ENCODE data around the gene RBFOX1. TPM values are rescaled to one million over a fixed set of nuclear protein-coding genes. Genes with fewer than 3 reads are reported as not detected.

Gene RBFOX1
- total RNA-seq, 1 donor from 2014 or later: not detected

DNA sequence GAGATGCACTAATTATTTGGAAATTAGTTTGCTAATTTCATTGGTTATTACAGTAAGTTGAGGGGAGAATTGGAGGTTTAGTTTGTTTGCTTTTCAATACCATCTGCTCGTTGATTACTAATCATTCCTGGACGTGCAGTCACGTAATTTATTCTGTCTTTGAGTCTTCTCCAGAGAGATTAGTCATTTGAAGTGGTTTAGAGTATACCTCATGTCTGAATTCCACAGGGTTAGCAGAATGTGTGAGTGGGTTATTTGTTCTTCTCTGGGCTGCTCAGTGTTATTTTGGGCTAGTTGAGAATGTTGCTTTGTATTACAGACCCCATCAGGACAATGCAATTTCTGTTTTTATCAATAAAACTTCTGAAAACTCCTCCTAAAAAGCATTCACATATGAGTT is 265.0 kb downstream of the RBFOX1 start:
- intact Hi-C loops (cut with DNase I): no loop called here
- TF ChIP-seq, protein P1, sequence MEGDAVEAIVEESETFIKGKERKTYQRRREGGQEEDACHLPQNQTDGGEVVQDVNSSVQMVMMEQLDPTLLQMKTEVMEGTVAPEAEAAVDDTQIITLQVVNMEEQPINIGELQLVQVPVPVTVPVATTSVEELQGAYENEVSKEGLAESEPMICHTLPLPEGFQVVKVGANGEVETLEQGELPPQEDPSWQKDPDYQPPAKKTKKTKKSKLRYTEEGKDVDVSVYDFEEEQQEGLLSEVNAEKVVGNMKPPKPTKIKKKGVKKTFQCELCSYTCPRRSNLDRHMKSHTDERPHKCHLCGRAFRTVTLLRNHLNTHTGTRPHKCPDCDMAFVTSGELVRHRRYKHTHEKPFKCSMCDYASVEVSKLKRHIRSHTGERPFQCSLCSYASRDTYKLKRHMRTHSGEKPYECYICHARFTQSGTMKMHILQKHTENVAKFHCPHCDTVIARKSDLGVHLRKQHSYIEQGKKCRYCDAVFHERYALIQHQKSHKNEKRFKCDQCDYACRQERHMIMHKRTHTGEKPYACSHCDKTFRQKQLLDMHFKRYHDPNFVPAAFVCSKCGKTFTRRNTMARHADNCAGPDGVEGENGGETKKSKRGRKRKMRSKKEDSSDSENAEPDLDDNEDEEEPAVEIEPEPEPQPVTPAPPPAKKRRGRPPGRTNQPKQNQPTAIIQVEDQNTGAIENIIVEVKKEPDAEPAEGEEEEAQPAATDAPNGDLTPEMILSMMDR (IDR thresholded peaks at IDR 0.05): no peak
- H3K4me3 ChIP-seq: no peak overlapping the region
- H3K27me3 ChIP-seq: no peaks in the 10 kb centered on the region
- no peak for DNase-seq (ENCODE audit: low spot score in 2 of 2)
- no peaks in the 10 kb centered on the region for H3K9me3 ChIP-seq
- H3K4me1 ChIP-seq: no peaks in the 10 kb centered on the region
- H3K27ac ChIP-seq: no peak overlapping the region
- H3K36me3 ChIP-seq: no peaks in the 10 kb centered on the region

DNA sequence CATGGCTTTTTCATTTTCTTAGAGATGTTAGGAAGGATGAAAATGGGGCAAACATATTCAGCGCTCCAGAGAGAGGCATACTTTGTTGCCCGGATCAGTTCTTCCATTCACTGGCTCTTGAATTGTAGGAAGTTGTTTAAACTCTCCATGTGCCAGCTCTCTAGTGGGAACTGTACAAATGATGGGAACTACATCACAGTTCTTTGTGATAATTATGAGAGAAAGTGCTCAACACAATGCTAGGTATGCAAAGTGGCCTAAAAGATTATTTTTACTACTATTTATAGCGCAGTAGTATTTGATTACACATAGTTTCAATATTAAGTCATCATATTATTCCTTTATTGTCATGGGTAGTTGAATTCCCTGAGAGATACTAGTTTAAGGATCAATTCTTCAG is 268.5 kb downstream of the RBFOX1 start:
- Histone ChIP-seq H3K36me3 (no peaks in the 10 kb centered on the region), H3K4me3 (no peak overlapping the region), H3K9me3 (no peaks in the 10 kb centered on the region), H3K27me3 (no peaks in the 10 kb centered on the region), H3K27ac (no peak overlapping the region), H3K4me1 (no peaks in the 10 kb centered on the region)
- TF ChIP-seq, protein P1 (IDR thresholded peaks at IDR 0.05): no peak
- intact Hi-C loops (cut with DNase I): no loop called here
- DNase-seq (ENCODE audit: low spot score in 2 of 2): no peak

DNA sequence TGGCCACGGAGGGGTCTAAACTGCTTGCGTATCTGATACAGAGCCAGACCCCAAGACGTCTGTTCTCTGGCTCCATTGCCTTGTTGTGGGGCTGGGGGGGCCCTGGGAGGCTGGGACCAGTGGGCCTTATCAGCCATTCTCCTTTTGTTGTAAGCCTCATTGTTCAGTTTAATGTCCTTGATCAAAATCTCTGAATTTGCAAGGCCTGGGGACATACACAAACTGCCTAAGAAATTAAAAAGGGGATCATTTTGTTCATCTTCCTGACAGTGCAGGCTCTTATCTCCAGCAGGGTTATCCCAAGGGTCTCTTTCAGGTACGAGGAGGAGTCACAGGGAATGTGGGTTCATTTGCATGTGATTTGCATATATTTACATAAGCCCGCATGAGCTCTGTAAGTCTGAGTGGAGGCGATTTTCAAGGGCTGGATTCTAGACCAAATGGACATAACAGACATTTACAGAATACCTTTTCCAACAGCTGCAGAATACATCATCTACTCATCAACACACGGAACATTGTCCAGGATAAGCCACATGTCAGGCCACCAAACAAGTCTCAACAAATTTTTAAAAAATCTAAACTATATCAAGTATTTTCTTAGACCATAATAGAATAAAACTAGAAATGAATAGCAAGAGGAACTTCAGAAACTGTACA is 269.8 kb downstream of the RBFOX1 start:
- no peak for DNase-seq (ENCODE audit: low spot score in 2 of 2)
- Histone ChIP-seq H3K4me1 (no peaks in the 10 kb centered on the region), H3K27ac (no peak overlapping the region), H3K9me3 (no peaks in the 10 kb centered on the region), H3K36me3 (no peaks in the 10 kb centered on the region), H3K27me3 (no peaks in the 10 kb centered on the region), H3K4me3 (no peak overlapping the region)
- TF ChIP-seq, protein P1 (IDR thresholded peaks at IDR 0.05): no peak
- intact Hi-C loops (cut with DNase I): no loop called here

DNA sequence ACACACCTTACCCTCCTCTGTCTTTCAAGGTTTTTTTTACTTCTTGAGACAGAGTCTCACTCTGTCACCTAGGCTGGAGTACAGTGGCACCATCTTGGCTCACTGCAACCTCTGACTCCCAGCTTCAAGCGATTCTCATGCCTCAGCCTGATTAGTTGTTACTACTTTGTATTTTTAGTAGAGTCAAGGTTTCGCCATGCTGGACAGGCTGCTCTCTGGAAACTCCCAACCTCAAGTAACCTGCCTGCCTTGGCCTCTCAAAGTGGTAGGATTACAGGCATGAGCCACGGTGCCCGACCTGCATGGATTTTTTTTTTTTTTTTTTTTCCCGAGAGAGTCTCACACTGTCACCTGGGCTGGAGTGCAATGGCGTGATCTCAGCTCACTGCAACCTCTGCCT is 273.2 kb downstream of the RBFOX1 start:
- H3K36me3 ChIP-seq: no peaks in the 10 kb centered on the region
- no peaks in the 10 kb centered on the region for H3K27me3 ChIP-seq
- H3K27ac ChIP-seq: no peak overlapping the region
- DNase-seq (ENCODE audit: low spot score in 2 of 2): no peak
- H3K9me3 ChIP-seq: no peaks in the 10 kb centered on the region
- TF ChIP-seq, protein P1 (IDR thresholded peaks at IDR 0.05): no peak
- no peak overlapping the region for H3K4me3 ChIP-seq
- intact Hi-C loops (cut with DNase I): no loop called here
- no peaks in the 10 kb centered on the region for H3K4me1 ChIP-seq

DNA sequence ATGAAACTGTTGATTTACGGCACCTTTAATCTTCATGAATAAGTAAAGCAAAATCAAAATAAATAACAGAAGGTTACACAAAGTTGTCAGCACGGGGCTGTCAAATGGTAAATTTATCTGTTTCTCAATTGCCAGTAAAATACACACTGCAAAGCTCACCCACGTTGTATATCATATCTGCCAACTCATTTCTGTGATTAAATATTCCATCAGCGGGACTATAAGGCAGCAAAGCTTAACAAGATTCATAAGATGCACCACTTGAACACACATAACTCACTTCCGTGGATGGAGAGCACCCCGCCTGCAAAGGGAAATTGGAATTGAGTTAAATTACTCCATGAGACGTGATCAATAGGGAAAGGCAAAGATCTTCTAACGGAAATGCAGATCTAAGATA is 280.0 kb downstream of the RBFOX1 start:
- H3K36me3 ChIP-seq: no peaks in the 10 kb centered on the region
- TF ChIP-seq, protein P1 (IDR thresholded peaks at IDR 0.05): no peak
- no peak for DNase-seq (ENCODE audit: low spot score in 2 of 2)
- intact Hi-C loops (cut with DNase I): no loop called here
- no peak overlapping the region for H3K4me3 ChIP-seq
- no peaks in the 10 kb centered on the region for H3K9me3 ChIP-seq
- H3K4me1 ChIP-seq: no peaks in the 10 kb centered on the region
- H3K27me3 ChIP-seq: no peaks in the 10 kb centered on the region
- H3K27ac ChIP-seq: no peak overlapping the region

DNA sequence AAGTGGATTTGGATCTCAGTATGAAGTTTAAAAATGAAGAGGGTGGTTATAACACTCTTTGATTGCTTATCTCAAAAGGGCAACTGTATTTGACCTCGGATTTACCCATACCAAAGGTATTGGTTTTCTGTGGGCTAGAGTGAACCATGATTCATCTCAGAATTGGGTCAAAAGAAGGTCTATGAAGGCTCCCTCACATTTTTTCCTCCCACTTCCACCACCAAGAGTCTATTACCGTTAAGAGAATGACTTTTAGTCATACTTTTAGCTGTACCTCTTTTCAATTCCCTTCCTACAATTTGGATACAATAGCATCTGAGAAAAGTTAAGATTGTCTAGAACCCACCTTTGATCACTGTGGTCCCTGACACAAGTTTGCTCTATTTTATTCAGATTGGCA is 280.9 kb downstream of the RBFOX1 start:
- H3K27me3 ChIP-seq: no peaks in the 10 kb centered on the region
- H3K4me3 ChIP-seq: no peak overlapping the region
- intact Hi-C loops (cut with DNase I): no loop called here
- TF ChIP-seq, protein P1 (IDR thresholded peaks at IDR 0.05): no peak
- no peaks in the 10 kb centered on the region for H3K36me3 ChIP-seq
- H3K27ac ChIP-seq: no peak overlapping the region
- no peaks in the 10 kb centered on the region for H3K4me1 ChIP-seq
- DNase-seq (ENCODE audit: low spot score in 2 of 2): no peak
- H3K9me3 ChIP-seq: no peaks in the 10 kb centered on the region
